SU-DHL-6 (cell line): Measurements from ENCODE around the gene DEPDC7.
"Not testable (repeated sequence)": the region's sequence is repeated elsewhere in the genome, so short reads cannot be mapped to it uniquely, and the experiment has no call there.

Experiments
- H2AFZ ChIP-seq: fragments of 200-600 bp; sonication (generic); 2 replicates; pipeline ENCODE4 v1.6.1; 2014; ENCODE audit warnings: low read depth, mild to moderate bottlenecking, moderate library complexity, mixed read lengths, antibody characterized with exemption, low read length; ENCODE audit not compliant: severe bottlenecking
- H3F3A ChIP-seq: fragments of 200-600 bp; shearing (Covaris generic); 2 replicates; pipeline ENCODE4 v1.6.0; 2016; ENCODE audit warnings: antibody characterized with exemption, mild to moderate bottlenecking; ENCODE audit not compliant: insufficient read depth
- H3K27ac ChIP-seq: fragments of 200-600 bp; sonication (generic); 2 replicates; pipeline ENCODE4 v1.5.1; 2016; ENCODE audit warnings: low read depth, mild to moderate bottlenecking, low read length, moderate library complexity, mixed read lengths
- H3K27me3 ChIP-seq: fragments of 200-600 bp; sonication (generic), shearing (Covaris generic); 2 replicates; pipeline ENCODE4 v1.6.0; 2014; ENCODE audit warnings: mild to moderate bottlenecking, low read length
- H3K36me3 ChIP-seq: fragments of 200-600 bp; sonication (generic); 2 replicates; pipeline ENCODE4 v1.6.1; 2014; ENCODE audit warnings: mild to moderate bottlenecking, low read length, mixed read lengths
- H3K4me2 ChIP-seq: fragments of 300-600, 200-600 bp; shearing (Covaris generic), sonication (generic); 2 replicates; pipeline ENCODE4 v1.6.0; 2014; ENCODE audit warnings: low read length, low read depth, mild to moderate bottlenecking; ENCODE audit not compliant: poor library complexity, severe bottlenecking
- H3K4me3 ChIP-seq: fragments of 200-600 bp; sonication (generic); 2 replicates; pipeline ENCODE4 v1.5.1; 2014; ENCODE audit warnings: antibody characterized with exemption, low read length, mild to moderate bottlenecking, mixed read lengths; ENCODE audit not compliant: insufficient read depth, poor library complexity, severe bottlenecking
- H3K79me2 ChIP-seq: fragments of 200-600 bp; sonication (generic); 2 replicates; pipeline ENCODE4 v1.6.1; 2014; ENCODE audit warnings: mild to moderate bottlenecking, low read length, moderate library complexity; ENCODE audit not compliant: insufficient read depth
- H3K9ac ChIP-seq: fragments of 200-600 bp; sonication (generic); 2 replicates; pipeline ENCODE4 v1.7.0; 2014; ENCODE audit warnings: mild to moderate bottlenecking, low read length
- H3K9me2 ChIP-seq: fragments of 200-600 bp; sonication (generic); replicated peaks from 2 replicates; pipeline ENCODE4 v1.6.1; 2014; ENCODE audit warnings: low read length; ENCODE audit not compliant: insufficient read depth
- H3K9me3 ChIP-seq: fragments of 200-600 bp; sonication (generic); 2 replicates; pipeline ENCODE4 v1.6.1; 2014; ENCODE audit warnings: low read length, mixed read lengths; ENCODE audit not compliant: insufficient read depth
- H4K20me1 ChIP-seq: fragments of 200-600 bp; sonication (generic); 2 replicates; pipeline ENCODE4 v1.6.1; 2014; ENCODE audit warnings: low read depth, mild to moderate bottlenecking, antibody characterized with exemption, low read length, moderate library complexity, mixed read lengths
- CTCF ChIP-seq: fragments of 200-600 bp; sonication (generic); IDR thresholded peaks from one replicate; pipeline ENCODE4 v1.5.1; 2017; ENCODE audit warnings: antibody characterized with exemption, mild to moderate bottlenecking, low read length, moderate library complexity; ENCODE audit not compliant: insufficient read depth, poor library complexity, severe bottlenecking
- EZH2phosphoT487 ChIP-seq: fragments of 200-600 bp; sonication (generic), shearing (Covaris generic); conservative IDR thresholded peaks from 2 replicates; pipeline ENCODE4 v1.6.1; 2018; ENCODE audit warnings: mild to moderate bottlenecking, antibody characterized with exemption, low read length, moderate library complexity, mixed read lengths

Gene DEPDC7

GRCh38 chr11:33045551-33046255 lies 30.0 kb downstream of the DEPDC7 start:
- Histone ChIP-seq H2AFZ (no peak overlapping the region), H3K36me3 (no peaks in the 10 kb centered on the region), H3K79me2 (no peaks in the 10 kb centered on the region), H3K9ac (no peak overlapping the region), H3K9me2 (no peaks in the 10 kb centered on the region), H3K4me3 (no peak overlapping the region), H4K20me1 (no peaks in the 10 kb centered on the region), H3K27ac (no peak overlapping the region), H3F3A (peaks cover 5% of the 10 kb centered on the region), H3K27me3 (no peaks in the 10 kb centered on the region), H3K4me2 (no peak overlapping the region), H3K9me3 (no peaks in the 10 kb centered on the region)
- TF ChIP-seq EZH2phosphoT487 = no peak

- H3K36me3 ChIP-seq, H3K9me3 ChIP-seq, H3K27ac ChIP-seq, H3K9me2 ChIP-seq, H3K4me2 ChIP-seq, H3K9ac ChIP-seq, H3F3A ChIP-seq, H3K4me3 ChIP-seq, H4K20me1 ChIP-seq, H3K79me2 ChIP-seq, H3K27me3 ChIP-seq, H2AFZ ChIP-seq: not testable (repeated sequence)
Measured at GRCh38 chr11:33048701-33049100, 33.0 kb downstream of the DEPDC7 start.

- H3K4me2 ChIP-seq, H3K9me3 ChIP-seq, H3K27me3 ChIP-seq, H4K20me1 ChIP-seq, H3K4me3 ChIP-seq, H3K27ac ChIP-seq, H3K36me3 ChIP-seq, H3K9me2 ChIP-seq, H3K9ac ChIP-seq, H2AFZ ChIP-seq, H3F3A ChIP-seq, H3K79me2 ChIP-seq: not testable (repeated sequence)
Measured at GRCh38 chr11:33049565-33050408, 34.1 kb downstream of the DEPDC7 start.

DNA sequence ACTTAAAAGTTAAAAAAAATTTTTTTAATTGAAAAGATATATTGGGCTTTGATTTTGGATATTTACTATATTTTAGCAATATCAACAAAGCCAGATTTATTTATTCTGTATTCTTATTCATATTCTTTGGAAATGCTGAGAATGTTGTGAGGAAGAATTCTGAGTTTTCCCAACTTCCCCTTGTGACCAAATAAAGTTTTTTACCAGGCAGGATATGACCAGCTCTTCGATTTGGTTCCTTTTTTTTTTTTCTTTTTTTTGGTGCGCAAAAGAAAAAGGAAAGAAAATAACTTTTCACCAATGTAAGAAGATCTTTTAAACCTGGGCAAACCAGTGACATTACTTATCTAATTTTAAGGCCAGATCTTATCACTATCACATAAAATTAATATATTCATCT lies 36.6 kb downstream of the DEPDC7 start:
- H3K36me3 ChIP-seq = no peaks in the 10 kb centered on the region
- TF ChIP-seq EZH2phosphoT487 (no peak), CTCF (no peak)
- no peak overlapping the region for H3K4me3 ChIP-seq
- no peaks in the 10 kb centered on the region for H3F3A ChIP-seq
- H3K9me3 ChIP-seq = no peaks in the 10 kb centered on the region
- no peak overlapping the region for H2AFZ ChIP-seq
- no peaks in the 10 kb centered on the region for H4K20me1 ChIP-seq
- H3K79me2 ChIP-seq = no peaks in the 10 kb centered on the region
- H3K4me2 ChIP-seq = no peak overlapping the region
- no peaks in the 10 kb centered on the region for H3K27me3 ChIP-seq
- no peak overlapping the region for H3K9ac ChIP-seq
- H3K9me2 ChIP-seq = no peaks in the 10 kb centered on the region
- H3K27ac ChIP-seq = no peak overlapping the region
